HG02588 (cell line): ENCODE data around the gene ITGA5.

Source experiments
- ATAC-seq: cut with Tn5 transposase; IDR thresholded peaks from one replicate; pipeline ENCODE4 v1.9.1; 2021; ENCODE audit warnings: mild to moderate bottlenecking, moderate library complexity; ENCODE audit not compliant: unreplicated experiment

The ITGA5 gene

DNA sequence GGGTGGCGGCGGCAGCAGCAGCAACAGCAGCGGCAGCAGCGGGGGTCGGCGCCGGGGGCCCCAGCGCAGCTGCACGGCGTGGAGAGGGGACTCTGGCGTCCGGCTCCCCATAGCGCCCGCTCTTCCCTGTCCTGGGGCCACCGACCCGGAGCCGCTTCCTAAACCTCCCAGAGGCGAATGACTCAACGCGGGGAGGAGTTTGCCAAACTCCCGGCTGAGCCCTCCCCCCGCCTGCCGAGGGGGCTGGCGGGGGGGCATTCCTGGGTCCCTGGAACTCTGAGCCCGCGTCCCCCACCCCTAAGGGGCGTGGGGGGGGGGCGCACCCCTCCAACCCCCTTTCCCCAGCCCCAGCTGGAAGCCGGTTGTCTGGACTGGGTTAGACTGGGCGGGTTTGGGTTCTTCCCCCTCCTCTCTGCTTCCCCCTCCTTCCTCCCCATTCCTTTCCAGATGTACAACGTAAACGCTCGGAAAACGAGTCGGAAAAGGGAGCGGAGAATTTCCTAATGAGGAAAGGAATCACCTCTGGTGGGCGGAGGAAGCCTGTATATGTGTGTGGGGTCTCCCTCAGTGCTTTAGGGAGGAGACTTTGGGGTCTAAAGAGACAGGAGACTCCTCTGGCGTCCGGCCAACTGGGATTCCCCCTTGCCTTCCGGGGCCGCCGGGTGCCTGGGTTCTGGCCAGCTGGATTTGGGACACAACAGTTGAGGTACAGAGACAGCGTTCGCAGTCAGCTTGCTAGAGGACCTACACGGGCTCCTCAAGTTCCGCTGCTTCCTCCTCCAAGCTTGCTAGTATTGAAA is at the start of gene ITGA5:
Gene ITGA5 (minus strand): TSS at position 179 of the 800 bp plus-strand sequence. CDS start 68 bp downstream, at position 111.
- no peak for ATAC-seq

GRCh38 chr12:54465857-54466523 is 46.9 kb upstream of the ITGA5 start:
- ATAC-seq: no peak

- ATAC-seq: no peak
These were observed 44.4 kb upstream of the ITGA5 start for GRCh38 chr12:54463484-54463883.

DNA sequence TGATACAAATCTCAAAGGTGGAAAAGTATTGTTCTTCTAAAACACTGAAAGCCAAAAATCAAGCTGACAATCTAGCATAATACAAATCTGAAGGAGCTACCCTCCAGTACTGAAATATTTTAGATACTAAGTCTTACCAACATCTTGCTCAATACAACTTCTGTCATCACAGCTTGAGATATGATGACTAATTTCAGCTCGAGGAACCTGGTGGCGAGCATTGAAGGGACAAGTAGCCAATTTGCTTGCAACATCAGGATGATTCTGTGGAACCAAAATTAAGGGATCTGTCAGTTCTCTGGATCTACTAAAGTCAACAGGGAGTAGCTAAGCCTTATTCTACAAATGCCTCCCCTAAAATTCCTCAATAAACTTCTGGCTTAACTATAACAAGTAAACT is 44.0 kb upstream of the ITGA5 start:
- no peak for ATAC-seq

GRCh38 chr12:54460317-54460923 is 41.4 kb upstream of the ITGA5 start:
- ATAC-seq: no peak

GRCh38 chr12:54459355-54459754 is 40.3 kb upstream of the ITGA5 start:
- no peak for ATAC-seq

GRCh38 chr12:54455760-54456469 is 36.8 kb upstream of the ITGA5 start:
- ATAC-seq: no peak

GRCh38 chr12:54452628-54453027 is 33.6 kb upstream of the ITGA5 start:
- ATAC-seq: no peak

DNA sequence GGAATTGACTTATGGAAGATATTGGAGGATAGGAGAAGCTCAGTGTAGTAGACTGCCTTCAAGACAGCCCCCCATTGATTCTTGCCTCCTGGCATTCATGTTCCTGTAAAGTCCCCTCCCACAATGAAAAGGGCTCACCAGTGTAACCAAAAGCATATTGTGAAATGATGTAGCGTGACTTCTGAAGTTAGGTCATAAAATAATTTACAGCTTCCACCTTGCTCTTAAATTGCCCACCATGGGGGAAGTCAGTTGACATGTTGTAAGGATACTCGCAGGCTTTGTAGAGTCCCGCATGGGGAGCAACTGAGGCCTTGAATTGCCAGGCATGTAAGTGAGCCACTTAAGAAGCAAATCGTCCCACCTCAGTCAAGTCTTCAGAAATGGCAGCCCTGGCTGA is 29.3 kb upstream of the ITGA5 start:
- ATAC-seq: no peak

- no peak for ATAC-seq
These were observed 28.9 kb upstream of the ITGA5 start for GRCh38 chr12:54447917-54448316.

DNA sequence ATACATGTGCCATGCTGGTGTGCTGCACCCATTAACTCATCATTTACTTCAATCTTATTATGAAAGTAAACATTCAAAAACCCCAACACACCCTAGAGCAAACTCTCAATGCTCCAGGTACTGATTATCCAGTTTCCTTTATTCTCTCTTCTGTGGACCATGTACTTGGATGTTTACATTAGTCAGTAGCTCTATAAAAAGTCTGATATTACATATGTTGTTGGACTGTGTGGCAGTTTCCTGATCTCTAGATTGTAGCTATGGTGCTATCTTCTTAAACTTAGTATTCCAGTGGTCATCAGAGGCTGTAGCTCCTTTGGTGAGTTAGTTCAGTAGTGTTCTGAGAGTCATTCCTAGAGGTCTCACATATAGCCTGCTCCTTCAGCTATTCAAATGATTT is 25.1 kb upstream of the ITGA5 start:
- no peak for ATAC-seq

- no peak for ATAC-seq
These were observed 24.4 kb upstream of the ITGA5 start for GRCh38 chr12:54443446-54443845.

GRCh38 chr12:54442961-54443360 is 23.9 kb upstream of the ITGA5 start:
- no peak for ATAC-seq

DNA sequence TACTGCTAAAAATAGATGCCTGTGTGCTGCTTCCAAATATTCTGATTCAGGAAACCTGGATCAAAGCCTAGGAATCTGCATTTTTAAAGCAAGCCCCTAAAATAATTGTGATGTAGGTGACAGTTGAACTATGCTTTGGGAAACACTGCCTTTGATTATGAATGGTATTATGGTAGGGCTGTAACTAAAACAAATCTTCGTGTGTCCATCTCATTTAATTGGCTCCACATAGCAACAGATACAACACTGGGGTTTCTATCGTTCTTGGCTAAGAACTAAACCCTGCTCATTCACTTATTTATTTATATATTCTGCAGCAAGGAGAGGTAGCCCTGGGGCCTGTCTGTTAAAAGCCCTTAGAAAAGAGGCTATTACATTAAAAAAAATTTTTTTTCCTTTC is 23.0 kb upstream of the ITGA5 start:
- no peak for ATAC-seq

DNA sequence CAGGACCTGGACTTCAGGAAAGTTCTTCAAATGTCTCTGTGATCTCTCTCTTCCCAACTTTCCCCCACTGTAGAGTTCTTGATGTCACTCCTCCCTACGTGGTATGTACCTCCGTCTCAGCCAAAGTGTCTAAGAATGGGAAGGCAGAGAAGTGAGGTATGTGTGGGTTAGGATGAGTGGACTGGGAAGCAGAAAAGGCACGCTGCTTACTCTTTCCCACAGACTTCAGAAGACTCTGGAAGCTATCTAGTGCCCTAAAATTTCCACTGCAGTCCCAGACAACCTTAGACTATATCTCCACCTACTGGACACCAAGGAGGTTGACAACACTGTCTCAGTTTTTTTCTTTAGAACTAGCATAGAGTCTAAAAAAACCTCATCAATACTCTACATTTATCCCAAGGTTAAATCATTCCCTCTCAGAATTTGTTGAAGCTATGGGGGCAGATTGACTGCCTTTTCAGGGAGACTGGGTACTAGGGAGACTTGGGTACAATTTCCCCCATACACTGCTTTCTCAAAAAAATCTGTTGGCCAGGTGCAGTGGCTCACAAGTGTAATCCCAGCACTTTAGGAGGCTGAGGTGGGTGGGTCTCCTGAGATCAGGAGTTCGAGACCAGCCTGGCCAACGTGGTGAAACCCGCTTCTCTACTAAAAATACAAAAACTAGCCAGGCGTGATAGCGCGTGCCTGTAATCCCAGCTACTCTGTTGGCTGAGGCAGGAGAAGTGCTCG is 20.6 kb upstream of the ITGA5 start:
- no peak for ATAC-seq

- no peak for ATAC-seq
These were observed 20.0 kb upstream of the ITGA5 start for GRCh38 chr12:54439096-54439495.

DNA sequence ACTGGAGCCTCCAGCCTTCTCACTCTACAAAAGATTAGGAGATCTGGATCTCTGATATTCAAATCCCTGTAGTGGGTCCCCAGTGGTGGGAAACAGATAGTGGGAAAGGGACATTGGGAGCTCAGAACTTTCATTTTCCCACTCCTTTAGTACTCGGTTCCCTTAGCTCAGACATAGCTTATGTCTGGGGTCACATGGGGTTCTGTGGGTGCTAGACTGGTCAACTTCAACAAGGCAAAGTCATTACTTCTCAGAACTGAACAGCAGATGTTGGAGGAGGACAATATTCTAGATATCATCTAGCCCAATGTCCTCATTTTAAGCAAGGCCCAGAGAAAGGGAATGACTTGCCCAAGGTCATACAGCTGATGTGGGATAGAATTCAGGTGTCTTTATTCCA is 19.5 kb upstream of the ITGA5 start:
- no peak for ATAC-seq

DNA sequence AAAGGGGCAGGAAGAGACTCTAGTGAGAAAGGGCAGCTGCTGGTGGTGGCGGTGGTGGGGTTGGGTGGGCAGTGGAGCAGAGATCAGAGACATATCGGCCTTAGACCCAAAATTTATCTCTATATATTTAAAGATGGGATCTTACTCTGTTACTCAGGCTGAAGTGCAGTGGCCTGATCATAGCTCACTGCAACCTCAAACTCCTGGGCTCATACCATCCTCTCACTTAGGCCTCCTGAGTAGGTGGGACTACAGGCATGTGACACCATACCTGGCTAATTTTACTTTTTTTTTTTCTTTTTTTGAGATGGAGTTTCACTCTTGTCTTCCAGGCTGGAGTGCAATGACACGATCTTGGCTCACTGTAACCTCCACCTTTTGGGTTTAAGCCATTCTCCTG is 18.6 kb upstream of the ITGA5 start:
- no peak for ATAC-seq

- ATAC-seq: no peak
These were observed 18.2 kb upstream of the ITGA5 start for GRCh38 chr12:54437243-54437642.

GRCh38 chr12:54432815-54433164 is 13.7 kb upstream of the ITGA5 start:
- ATAC-seq: no peak
